Upper lobe of left lung (tissue), 4 donors: ENCODE results near the gene GNAI2.

Experiments
- CTCF ChIP-seq, 6 experiments: fragments of 450-650 bp in 4 of 6; fragments of 200-600 bp in 2 of 6; sonication (generic) in 2 of 6; IDR thresholded peaks; one replicate each; pipeline ENCODE4 v1.5.1; 2016 to 2019; ENCODE audit warnings: antibody characterized with exemption in 6 of 6
- EP300 ChIP-seq, 4 donors: sonication (generic); formaldehyde crosslinking; IDR thresholded peaks; one replicate each; pipeline ENCODE4 v1.5.1; 2017; ENCODE audit warnings: antibody characterized with exemption in 4 of 4, control low read depth in 2 of 4
- POLR2A ChIP-seq, 4 donors: fragments of 450-650 bp; IDR thresholded peaks; one replicate each; pipeline ENCODE4 v1.5.1; 2016 to 2017; ENCODE audit warnings: antibody characterized with exemption in 4 of 4, mild to moderate bottlenecking in 2 of 4
- POLR2AphosphoS5 ChIP-seq, 2 donors: sonication (generic); formaldehyde crosslinking; IDR thresholded peaks; one replicate each; pipeline ENCODE4 v1.5.1; 2017; ENCODE audit warnings: antibody characterized with exemption in 2 of 2

GRCh38 chr3:50298836-50299637 lies 63.0 kb downstream of the GNAI2 start, which contains the start of the genes HYAL3 and NAA80:
- TF ChIP-seq CTCF (IDR thresholded peaks at IDR 0.05) (peak; percentile 35 to 90 (median 76)), POLR2A (IDR thresholded peaks at IDR 0.05) (peak in 3 of 4 donors; percentile 61 to 96 (median 95)), POLR2AphosphoS5 (IDR thresholded peaks at IDR 0.05) (peak; percentile 86 to 93), EP300 (IDR thresholded peaks at IDR 0.05) (no peak)
